CD1c-positive myeloid dendritic cell (primary cell): ENCODE results near the gene TCP11X2.
A peak's percentile ranks its signal among the peaks of the same experiment; 100 is the strongest.
"Not testable (repeated sequence)": the region's sequence is repeated elsewhere in the genome, so short reads cannot be mapped to it uniquely, and the experiment has no call there.

Experiments
- DNase-seq: peaks from one replicate; pipeline ENCODE4 v3.0.0-alpha.2; 2016; ENCODE audit errors: extremely low spot score

TCP11X2 gene

GRCh38 chrX:102471762-102472220 lies at the start of gene TCP11X2:
Gene TCP11X2 (minus strand): TSS chrX:102471812.
- DNase-seq: not testable (repeated sequence)

DNA sequence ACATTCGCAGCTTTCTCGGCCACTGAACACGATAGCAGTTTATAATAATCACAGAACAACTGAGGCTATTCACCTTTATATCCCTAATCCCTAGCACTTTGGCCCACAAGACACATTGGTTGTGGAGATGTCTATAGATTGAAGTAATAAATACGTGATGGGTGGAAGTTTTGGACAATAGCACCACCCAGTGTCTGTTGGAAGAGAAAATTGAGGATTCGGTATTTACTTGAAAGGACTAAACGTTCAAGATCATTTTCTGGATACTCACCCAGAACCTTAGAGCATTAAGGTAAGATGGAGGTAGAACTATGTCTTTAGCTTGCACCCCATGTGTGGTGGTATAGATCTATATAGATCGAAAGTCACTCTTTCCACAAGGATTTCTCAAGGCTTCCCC lies 45.7 kb upstream of the TCP11X2 start:
- DNase-seq: no peak

GRCh38 chrX:102515975-102516941 lies 44.6 kb upstream of the TCP11X2 start, which contains the start of gene TMSB15A:
Gene TMSB15A (minus strand): TSS chrX:102516739.
- peak; percentile 15 for DNase-seq

- no peak for DNase-seq
Measured at GRCh38 chrX:102514536-102514935, 42.9 kb upstream of the TCP11X2 start.

- no peak for DNase-seq
Measured at GRCh38 chrX:102498732-102499131, 27.1 kb upstream of the TCP11X2 start.

- DNase-seq: no peak
Measured at GRCh38 chrX:102491766-102492165, 20.2 kb upstream of the TCP11X2 start.

GRCh38 chrX:102478765-102479164 lies 7.2 kb upstream of the TCP11X2 start:
- not testable (repeated sequence) for DNase-seq

GRCh38 chrX:102470215-102470614 lies 1.4 kb downstream of the TCP11X2 start:
- DNase-seq: not testable (repeated sequence)

DNA sequence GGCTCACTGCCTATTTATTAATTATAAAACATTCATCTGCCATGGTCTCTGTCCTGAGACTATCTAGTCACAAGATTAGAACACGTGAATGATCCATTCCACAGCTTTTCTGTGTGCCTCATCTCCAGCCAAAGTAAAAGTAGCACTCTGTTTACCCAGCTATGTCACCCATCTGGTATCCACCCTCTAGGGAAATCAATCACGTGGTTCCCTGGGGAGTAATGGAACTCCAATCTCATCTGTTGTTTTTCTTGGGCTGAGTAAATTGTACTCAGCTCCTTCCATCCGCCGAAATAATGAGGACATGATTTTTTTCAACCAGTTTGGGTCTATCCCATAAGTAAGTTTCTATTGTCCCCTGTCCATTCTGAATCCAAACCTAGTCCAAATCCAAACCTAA lies 13.0 kb downstream of the TCP11X2 start:
- DNase-seq: not testable (repeated sequence)

DNA sequence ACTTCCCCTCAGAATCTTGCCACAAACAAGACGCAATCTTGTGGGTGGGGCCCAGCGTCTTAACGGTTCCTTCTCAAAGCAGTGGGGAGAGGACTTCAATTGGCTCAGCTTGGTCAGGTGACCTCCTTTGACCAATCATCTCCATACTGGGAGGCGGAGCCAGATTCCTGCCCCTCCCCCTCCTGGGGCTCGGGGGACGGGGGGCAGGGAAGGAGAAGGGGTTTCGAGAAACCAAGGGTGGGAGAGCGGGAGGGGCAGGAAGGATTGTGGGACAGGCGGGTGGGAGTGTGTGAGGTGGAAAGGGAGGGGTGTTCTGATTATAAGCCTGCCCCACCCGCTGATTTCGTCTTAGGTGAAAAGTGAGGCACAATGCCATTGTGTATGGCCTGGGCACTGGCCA lies 31.7 kb downstream of the TCP11X2 start, which contains the start of gene NXF2B:
NXF2B (minus strand) TSS at position 101 of the 400 bp plus-strand sequence. CDS start 59,972 bp downstream, outside the sequence.
- not testable (repeated sequence) for DNase-seq

GRCh38 chrX:102414493-102414892 lies 57.1 kb downstream of the TCP11X2 start:
- not testable (repeated sequence) for DNase-seq
